ENCODE measurements around the gene PPT2. TPM values are rescaled to one million over a fixed set of nuclear protein-coding genes. Genes with fewer than 3 reads are reported as not detected.

PPT2 gene
- total and polyA plus RNA-seq, 2 of the 13 experiments (the other 11 are each of a cell fraction or from before 2014, with no cell fraction given): 39.2 to 61.8 TPM

DNA sequence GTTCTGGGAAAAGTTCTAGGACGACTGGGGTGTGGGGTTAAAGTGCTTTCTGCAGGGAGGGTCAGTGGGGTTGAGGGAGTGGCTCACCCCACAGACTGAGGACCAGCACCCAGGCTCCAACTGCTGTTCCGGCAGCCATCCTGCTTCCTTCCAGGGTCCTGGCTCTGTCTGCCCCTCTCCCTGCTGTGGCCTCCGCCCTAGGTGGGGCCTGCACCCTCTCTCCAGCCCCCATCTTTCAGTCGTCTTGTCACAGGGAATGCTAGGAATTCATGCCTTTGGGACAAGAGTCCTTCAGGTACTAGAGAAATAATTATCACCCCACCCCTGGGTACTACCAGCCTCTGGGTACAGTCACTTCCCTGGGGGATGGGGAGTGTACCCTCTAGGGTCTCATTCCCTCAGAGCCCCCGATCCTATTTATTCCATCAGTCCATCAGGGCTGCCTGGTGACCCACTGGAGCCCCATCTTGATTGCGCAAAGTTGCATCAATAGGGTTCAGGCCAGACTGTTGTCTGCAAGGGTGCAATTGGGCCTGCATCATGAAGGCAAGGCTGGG, 30.2 kb downstream of the PPT2 start, which contains the start of gene AGER (continued):
- TF ChIP-seq, protein P1, sequence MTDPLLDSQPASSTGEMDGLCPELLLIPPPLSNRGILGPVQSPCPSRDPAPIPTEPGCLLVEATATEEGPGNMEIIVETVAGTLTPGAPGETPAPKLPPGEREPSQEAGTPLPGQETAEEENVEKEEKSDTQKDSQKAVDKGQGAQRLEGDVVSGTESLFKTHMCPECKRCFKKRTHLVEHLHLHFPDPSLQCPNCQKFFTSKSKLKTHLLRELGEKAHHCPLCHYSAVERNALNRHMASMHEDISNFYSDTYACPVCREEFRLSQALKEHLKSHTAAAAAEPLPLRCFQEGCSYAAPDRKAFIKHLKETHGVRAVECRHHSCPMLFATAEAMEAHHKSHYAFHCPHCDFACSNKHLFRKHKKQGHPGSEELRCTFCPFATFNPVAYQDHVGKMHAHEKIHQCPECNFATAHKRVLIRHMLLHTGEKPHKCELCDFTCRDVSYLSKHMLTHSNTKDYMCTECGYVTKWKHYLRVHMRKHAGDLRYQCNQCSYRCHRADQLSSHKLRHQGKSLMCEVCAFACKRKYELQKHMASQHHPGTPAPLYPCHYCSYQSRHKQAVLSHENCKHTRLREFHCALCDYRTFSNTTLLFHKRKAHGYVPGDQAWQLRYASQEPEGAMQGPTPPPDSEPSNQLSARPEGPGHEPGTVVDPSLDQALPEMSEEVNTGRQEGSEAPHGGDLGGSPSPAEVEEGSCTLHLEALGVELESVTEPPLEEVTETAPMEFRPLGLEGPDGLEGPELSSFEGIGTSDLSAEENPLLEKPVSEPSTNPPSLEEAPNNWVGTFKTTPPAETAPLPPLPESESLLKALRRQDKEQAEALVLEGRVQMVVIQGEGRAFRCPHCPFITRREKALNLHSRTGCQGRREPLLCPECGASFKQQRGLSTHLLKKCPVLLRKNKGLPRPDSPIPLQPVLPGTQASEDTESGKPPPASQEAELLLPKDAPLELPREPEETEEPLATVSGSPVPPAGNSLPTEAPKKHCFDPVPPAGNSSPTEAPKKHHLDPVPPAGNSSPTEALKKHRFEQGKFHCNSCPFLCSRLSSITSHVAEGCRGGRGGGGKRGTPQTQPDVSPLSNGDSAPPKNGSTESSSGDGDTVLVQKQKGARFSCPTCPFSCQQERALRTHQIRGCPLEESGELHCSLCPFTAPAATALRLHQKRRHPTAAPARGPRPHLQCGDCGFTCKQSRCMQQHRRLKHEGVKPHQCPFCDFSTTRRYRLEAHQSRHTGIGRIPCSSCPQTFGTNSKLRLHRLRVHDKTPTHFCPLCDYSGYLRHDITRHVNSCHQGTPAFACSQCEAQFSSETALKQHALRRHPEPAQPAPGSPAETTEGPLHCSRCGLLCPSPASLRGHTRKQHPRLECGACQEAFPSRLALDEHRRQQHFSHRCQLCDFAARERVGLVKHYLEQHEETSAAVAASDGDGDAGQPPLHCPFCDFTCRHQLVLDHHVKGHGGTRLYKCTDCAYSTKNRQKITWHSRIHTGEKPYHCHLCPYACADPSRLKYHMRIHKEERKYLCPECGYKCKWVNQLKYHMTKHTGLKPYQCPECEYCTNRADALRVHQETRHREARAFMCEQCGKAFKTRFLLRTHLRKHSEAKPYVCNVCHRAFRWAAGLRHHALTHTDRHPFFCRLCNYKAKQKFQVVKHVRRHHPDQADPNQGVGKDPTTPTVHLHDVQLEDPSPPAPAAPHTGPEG (CRISPR knock-in tag; IDR thresholded peaks at IDR 0.05): no peak
- TF ChIP-seq, protein P2, sequence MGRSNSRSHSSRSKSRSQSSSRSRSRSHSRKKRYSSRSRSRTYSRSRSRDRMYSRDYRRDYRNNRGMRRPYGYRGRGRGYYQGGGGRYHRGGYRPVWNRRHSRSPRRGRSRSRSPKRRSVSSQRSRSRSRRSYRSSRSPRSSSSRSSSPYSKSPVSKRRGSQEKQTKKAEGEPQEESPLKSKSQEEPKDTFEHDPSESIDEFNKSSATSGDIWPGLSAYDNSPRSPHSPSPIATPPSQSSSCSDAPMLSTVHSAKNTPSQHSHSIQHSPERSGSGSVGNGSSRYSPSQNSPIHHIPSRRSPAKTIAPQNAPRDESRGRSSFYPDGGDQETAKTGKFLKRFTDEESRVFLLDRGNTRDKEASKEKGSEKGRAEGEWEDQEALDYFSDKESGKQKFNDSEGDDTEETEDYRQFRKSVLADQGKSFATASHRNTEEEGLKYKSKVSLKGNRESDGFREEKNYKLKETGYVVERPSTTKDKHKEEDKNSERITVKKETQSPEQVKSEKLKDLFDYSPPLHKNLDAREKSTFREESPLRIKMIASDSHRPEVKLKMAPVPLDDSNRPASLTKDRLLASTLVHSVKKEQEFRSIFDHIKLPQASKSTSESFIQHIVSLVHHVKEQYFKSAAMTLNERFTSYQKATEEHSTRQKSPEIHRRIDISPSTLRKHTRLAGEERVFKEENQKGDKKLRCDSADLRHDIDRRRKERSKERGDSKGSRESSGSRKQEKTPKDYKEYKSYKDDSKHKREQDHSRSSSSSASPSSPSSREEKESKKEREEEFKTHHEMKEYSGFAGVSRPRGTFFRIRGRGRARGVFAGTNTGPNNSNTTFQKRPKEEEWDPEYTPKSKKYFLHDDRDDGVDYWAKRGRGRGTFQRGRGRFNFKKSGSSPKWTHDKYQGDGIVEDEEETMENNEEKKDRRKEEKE (IDR thresholded peaks at IDR 0.05): no peak
- TF ChIP-seq ZNF143 (CRISPR knock-in tag; IDR thresholded peaks at IDR 0.05) (no peak), ATAD3A (CRISPR knock-in tag; IDR thresholded peaks at IDR 0.05) (no peak), CCAR2 (optimal IDR thresholded peaks at IDR 0.05; ENCODE audit: low read depth, low read length) (no peak), DNMT1 (CRISPR knock-in tag; IDR thresholded peaks at IDR 0.05) (no peak), SMYD3 (CRISPR knock-in tag; IDR thresholded peaks at IDR 0.05) (no peak), ZNF788 (CRISPR knock-in tag; IDR thresholded peaks at IDR 0.05; ENCODE audit: borderline replicate concordance) (no peak)
- TF ChIP-seq, protein P3, sequence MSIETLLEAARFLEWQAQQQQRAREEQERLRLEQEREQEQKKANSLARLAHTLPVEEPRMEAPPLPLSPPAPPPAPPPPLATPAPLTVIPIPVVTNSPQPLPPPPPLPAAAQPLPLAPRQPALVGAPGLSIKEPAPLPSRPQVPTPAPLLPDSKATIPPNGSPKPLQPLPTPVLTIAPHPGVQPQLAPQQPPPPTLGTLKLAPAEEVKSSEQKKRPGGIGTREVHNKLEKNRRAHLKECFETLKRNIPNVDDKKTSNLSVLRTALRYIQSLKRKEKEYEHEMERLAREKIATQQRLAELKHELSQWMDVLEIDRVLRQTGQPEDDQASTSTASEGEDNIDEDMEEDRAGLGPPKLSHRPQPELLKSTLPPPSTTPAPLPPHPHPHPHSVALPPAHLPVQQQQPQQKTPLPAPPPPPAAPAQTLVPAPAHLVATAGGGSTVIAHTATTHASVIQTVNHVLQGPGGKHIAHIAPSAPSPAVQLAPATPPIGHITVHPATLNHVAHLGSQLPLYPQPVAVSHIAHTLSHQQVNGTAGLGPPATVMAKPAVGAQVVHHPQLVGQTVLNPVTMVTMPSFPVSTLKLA (IDR thresholded peaks at IDR 0.05): no peak
- TF ChIP-seq, protein P4, sequence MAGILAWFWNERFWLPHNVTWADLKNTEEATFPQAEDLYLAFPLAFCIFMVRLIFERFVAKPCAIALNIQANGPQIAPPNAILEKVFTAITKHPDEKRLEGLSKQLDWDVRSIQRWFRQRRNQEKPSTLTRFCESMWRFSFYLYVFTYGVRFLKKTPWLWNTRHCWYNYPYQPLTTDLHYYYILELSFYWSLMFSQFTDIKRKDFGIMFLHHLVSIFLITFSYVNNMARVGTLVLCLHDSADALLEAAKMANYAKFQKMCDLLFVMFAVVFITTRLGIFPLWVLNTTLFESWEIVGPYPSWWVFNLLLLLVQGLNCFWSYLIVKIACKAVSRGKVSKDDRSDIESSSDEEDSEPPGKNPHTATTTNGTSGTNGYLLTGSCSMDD (CRISPR knock-in tag; IDR thresholded peaks at IDR 0.05): no peak
- TF ChIP-seq, protein P5, sequence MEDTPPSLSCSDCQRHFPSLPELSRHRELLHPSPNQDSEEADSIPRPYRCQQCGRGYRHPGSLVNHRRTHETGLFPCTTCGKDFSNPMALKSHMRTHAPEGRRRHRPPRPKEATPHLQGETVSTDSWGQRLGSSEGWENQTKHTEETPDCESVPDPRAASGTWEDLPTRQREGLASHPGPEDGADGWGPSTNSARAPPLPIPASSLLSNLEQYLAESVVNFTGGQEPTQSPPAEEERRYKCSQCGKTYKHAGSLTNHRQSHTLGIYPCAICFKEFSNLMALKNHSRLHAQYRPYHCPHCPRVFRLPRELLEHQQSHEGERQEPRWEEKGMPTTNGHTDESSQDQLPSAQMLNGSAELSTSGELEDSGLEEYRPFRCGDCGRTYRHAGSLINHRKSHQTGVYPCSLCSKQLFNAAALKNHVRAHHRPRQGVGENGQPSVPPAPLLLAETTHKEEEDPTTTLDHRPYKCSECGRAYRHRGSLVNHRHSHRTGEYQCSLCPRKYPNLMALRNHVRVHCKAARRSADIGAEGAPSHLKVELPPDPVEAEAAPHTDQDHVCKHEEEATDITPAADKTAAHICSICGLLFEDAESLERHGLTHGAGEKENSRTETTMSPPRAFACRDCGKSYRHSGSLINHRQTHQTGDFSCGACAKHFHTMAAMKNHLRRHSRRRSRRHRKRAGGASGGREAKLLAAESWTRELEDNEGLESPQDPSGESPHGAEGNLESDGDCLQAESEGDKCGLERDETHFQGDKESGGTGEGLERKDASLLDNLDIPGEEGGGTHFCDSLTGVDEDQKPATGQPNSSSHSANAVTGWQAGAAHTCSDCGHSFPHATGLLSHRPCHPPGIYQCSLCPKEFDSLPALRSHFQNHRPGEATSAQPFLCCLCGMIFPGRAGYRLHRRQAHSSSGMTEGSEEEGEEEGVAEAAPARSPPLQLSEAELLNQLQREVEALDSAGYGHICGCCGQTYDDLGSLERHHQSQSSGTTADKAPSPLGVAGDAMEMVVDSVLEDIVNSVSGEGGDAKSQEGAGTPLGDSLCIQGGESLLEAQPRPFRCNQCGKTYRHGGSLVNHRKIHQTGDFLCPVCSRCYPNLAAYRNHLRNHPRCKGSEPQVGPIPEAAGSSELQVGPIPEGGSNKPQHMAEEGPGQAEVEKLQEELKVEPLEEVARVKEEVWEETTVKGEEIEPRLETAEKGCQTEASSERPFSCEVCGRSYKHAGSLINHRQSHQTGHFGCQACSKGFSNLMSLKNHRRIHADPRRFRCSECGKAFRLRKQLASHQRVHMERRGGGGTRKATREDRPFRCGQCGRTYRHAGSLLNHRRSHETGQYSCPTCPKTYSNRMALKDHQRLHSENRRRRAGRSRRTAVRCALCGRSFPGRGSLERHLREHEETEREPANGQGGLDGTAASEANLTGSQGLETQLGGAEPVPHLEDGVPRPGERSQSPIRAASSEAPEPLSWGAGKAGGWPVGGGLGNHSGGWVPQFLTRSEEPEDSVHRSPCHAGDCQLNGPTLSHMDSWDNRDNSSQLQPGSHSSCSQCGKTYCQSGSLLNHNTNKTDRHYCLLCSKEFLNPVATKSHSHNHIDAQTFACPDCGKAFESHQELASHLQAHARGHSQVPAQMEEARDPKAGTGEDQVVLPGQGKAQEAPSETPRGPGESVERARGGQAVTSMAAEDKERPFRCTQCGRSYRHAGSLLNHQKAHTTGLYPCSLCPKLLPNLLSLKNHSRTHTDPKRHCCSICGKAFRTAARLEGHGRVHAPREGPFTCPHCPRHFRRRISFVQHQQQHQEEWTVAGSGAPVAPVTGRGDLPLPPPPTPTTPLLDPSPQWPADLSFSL (CRISPR knock-in tag; IDR thresholded peaks at IDR 0.05): no peak
